ENCODE data around the gene ARMCX6.

DNA sequence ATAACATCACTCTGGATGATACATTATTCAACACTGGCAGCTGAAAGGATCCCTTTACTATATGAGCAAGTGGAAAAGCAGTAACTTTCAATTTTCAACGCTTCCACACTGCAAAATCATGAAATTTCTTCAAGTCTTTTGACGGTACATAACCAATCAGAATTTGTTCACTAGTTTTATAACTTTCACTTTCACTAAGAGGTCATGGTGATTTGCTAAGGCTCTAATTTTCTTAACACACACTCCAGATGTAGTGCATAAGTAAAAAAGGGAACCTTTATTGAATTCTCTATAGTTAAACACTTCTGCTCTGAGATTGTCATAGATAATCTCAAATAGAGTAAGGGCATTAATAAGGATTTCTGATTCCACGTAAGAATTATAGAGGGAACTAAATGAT lies 37.7 kb upstream of the ARMCX6 start:
- TF ChIP-seq, protein P1, sequence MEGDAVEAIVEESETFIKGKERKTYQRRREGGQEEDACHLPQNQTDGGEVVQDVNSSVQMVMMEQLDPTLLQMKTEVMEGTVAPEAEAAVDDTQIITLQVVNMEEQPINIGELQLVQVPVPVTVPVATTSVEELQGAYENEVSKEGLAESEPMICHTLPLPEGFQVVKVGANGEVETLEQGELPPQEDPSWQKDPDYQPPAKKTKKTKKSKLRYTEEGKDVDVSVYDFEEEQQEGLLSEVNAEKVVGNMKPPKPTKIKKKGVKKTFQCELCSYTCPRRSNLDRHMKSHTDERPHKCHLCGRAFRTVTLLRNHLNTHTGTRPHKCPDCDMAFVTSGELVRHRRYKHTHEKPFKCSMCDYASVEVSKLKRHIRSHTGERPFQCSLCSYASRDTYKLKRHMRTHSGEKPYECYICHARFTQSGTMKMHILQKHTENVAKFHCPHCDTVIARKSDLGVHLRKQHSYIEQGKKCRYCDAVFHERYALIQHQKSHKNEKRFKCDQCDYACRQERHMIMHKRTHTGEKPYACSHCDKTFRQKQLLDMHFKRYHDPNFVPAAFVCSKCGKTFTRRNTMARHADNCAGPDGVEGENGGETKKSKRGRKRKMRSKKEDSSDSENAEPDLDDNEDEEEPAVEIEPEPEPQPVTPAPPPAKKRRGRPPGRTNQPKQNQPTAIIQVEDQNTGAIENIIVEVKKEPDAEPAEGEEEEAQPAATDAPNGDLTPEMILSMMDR (conservative IDR thresholded peaks at IDR 0.05; ENCODE audit: low read length) = no peak
- TF ChIP-seq EZH2phosphoT487 (IDR thresholded peaks at IDR 0.05; ENCODE audit: borderline replicate concordance, low read depth, low read length) = no peak

Data from OCI-LY7 (cell line).